ENCODE measurements around the gene ZBTB46. TPM values are rescaled to one million over a fixed set of nuclear protein-coding genes. Genes with fewer than 3 reads are reported as not detected.
A peak's percentile ranks its signal among the peaks of the same experiment; 100 is the strongest.
"Not testable (repeated sequence)": the region's sequence is repeated elsewhere in the genome, so short reads cannot be mapped to it uniquely, and the experiment has no call there.

Gene ZBTB46
- total RNA-seq, 1 donor from 2014 or later, result 42.1 TPM

GRCh38 chr20:63873477-63873971, 42.5 kb upstream of the ZBTB46 start:
- peaks cover 3% of the 10 kb centered on the region for H3K4me1 Mint-ChIP-seq (ENCODE audit: unreplicated experiment)
- no peak overlapping the region for H3K27ac Mint-ChIP-seq (ENCODE audit: unreplicated experiment)
- H3K9me3 Mint-ChIP-seq (ENCODE audit: unreplicated experiment), result no peaks in the 10 kb centered on the region
- H3K4me3 Mint-ChIP-seq (ENCODE audit: unreplicated experiment), result peak overlapping the region; percentile 77
- peaks cover 22% of the 10 kb centered on the region for H3K36me3 Mint-ChIP-seq (ENCODE audit: low read depth, unreplicated experiment)
- DNase-seq (ENCODE audit: low spot score), result no peak
- H3K27me3 Mint-ChIP-seq (ENCODE audit: unreplicated experiment), result peaks cover 5% of the 10 kb centered on the region
- no peak for TF ChIP-seq CTCF (IDR thresholded peaks at IDR 0.05; ENCODE audit: unreplicated experiment)

- no peak overlapping the region for H3K27ac Mint-ChIP-seq (ENCODE audit: unreplicated experiment)
- TF ChIP-seq CTCF (IDR thresholded peaks at IDR 0.05; ENCODE audit: unreplicated experiment), result no peak
These were observed 37.2 kb upstream of the ZBTB46 start for GRCh38 chr20:63868264-63868663.

GRCh38 chr20:63867042-63867441, 36.0 kb upstream of the ZBTB46 start:
- H3K27ac Mint-ChIP-seq (ENCODE audit: unreplicated experiment); H3K9me3 Mint-ChIP-seq (ENCODE audit: unreplicated experiment); DNase-seq (ENCODE audit: low spot score); H3K4me3 Mint-ChIP-seq (ENCODE audit: unreplicated experiment): not testable (repeated sequence)
- Mint-ChIP-seq H3K4me1 (ENCODE audit: unreplicated experiment) (peaks cover 18% of the 10 kb centered on the region), H3K36me3 (ENCODE audit: low read depth, unreplicated experiment) (peaks cover 16% of the 10 kb centered on the region), H3K27me3 (ENCODE audit: unreplicated experiment) (peaks cover 11% of the 10 kb centered on the region)

More at GRCh38 chr20:63868264-63868663, 37.2 kb upstream of the ZBTB46 start:
- Mint-ChIP-seq H3K4me1 (ENCODE audit: unreplicated experiment) (peaks cover 16% of the 10 kb centered on the region), H3K9me3 (ENCODE audit: unreplicated experiment) (no peaks in the 10 kb centered on the region), H3K4me3 (ENCODE audit: unreplicated experiment) (no peak overlapping the region), H3K27me3 (ENCODE audit: unreplicated experiment) (peaks cover 11% of the 10 kb centered on the region), H3K36me3 (ENCODE audit: low read depth, unreplicated experiment) (peaks cover 12% of the 10 kb centered on the region)
- DNase-seq (ENCODE audit: low spot score), result no peak

- Mint-ChIP-seq H3K4me3 (ENCODE audit: unreplicated experiment) (peak within 1 kb of the TSS; percentile 97), H3K27ac (ENCODE audit: unreplicated experiment) (peak within 1 kb of the TSS; percentile 93), H3K36me3 (ENCODE audit: low read depth, unreplicated experiment) (peaks cover 16% of the 10 kb centered on the region), H3K27me3 (ENCODE audit: unreplicated experiment) (peaks cover 11% of the 10 kb centered on the region), H3K9me3 (ENCODE audit: unreplicated experiment) (no peaks in the 10 kb centered on the region), H3K4me1 (ENCODE audit: unreplicated experiment) (peaks cover 18% of the 10 kb centered on the region)
- DNase-seq (ENCODE audit: low spot score), result peak; percentile 97
- no peak for TF ChIP-seq CTCF (IDR thresholded peaks at IDR 0.05; ENCODE audit: unreplicated experiment)
These were observed 34.0 kb upstream of the ZBTB46 start, which contains the start of gene TPD52L2 for GRCh38 chr20:63864978-63865640. TSS of gene TPD52L2 (plus strand) at chr20:63865270. CDS start at chr20:63865366, 96 bp downstream.

- no peak for TF ChIP-seq CTCF (IDR thresholded peaks at IDR 0.05; ENCODE audit: unreplicated experiment)
- no peak for DNase-seq (ENCODE audit: low spot score)
- Mint-ChIP-seq H3K9me3 (ENCODE audit: unreplicated experiment) (no peaks in the 10 kb centered on the region), H3K36me3 (ENCODE audit: low read depth, unreplicated experiment) (peaks cover 16% of the 10 kb centered on the region), H3K27me3 (ENCODE audit: unreplicated experiment) (peaks cover 11% of the 10 kb centered on the region), H3K4me3 (ENCODE audit: unreplicated experiment) (peak overlapping the region; percentile 97), H3K4me1 (ENCODE audit: unreplicated experiment) (peaks cover 20% of the 10 kb centered on the region), H3K27ac (ENCODE audit: unreplicated experiment) (peak overlapping the region; percentile 93)
These were observed 33.5 kb upstream of the ZBTB46 start for GRCh38 chr20:63864545-63864977.

All from endothelial cell (in vitro differentiated cells).